Endothelial cell of umbilical vein (primary cell): ENCODE data around the gene RETREG3. TPM values are rescaled to one million over a fixed set of nuclear protein-coding genes. Genes with fewer than 3 reads are reported as not detected.

ENCODE experiments used
- BruUV-seq: library from RNA; stranded (reverse); fragments of 400-500 nt; replicated peaks from 2 replicates; lab custom pipeline; 2021; lab: Mats Ljungman, UMichigan
- CTCF ChIA-PET: fragments of 300-600, 350-600 bp; sonication (Branson Sonifier 250); formaldehyde crosslinking; loops from one replicate; lab custom pipeline; 2021; ENCODE audit warnings: antibody characterized with exemption, inconsistent platforms; lab: Charles Lee
- POLR2A ChIA-PET: fragments of 300-600, 350-600 bp; sonication (Branson Sonifier 250); formaldehyde crosslinking; loops from one replicate; lab custom pipeline; 2021; ENCODE audit warnings: antibody characterized with exemption, inconsistent platforms; lab: Charles Lee
- DNase-seq: peaks from one replicate; pipeline ENCODE4 v3.0.0-alpha.2; 2011; ENCODE audit warnings: low read depth, low spot score
- FAIRE-seq: peaks from 2 replicates; lab custom pipeline; 2011; peaks lifted over from hg19 to GRCh38; lab: Jason Lieb, UNC
- H2AFZ ChIP-seq: 2 replicates; pipeline ENCODE4 v1.6.0; 2012; ENCODE audit warnings: low read depth, low read length, control low read depth, inconsistent platforms
- H3K27ac ChIP-seq: 2 replicates; pipeline ENCODE4 v1.5.1; 2011; ENCODE audit warnings: low read depth, mild to moderate bottlenecking, control low read depth, low read length, moderate library complexity; ENCODE audit not compliant: insufficient read depth
- H3K27me3 ChIP-seq, 2 experiments: 2 replicates each; pipeline versions ENCODE4 v1.6.0 to v1.6.1; 2011; ENCODE audit warnings: low read length in 2 of 2, mixed read lengths in 1 of 2; ENCODE audit not compliant: control insufficient read depth in 2 of 2, insufficient read depth in 2 of 2
- H3K36me3 ChIP-seq, 2 experiments: 2 replicates in 1 of 2; 3 replicates in 1 of 2; pipeline ENCODE4 v1.5.1; 2011; ENCODE audit warnings: low read length in 2 of 2, mild to moderate bottlenecking in 1 of 2, moderate library complexity in 1 of 2; ENCODE audit not compliant: control insufficient read depth in 2 of 2, insufficient read depth in 2 of 2; ENCODE audit errors: extremely low read depth in 1 of 2
- H3K4me1 ChIP-seq: 3 replicates; pipeline ENCODE4 v1.5.1; 2011; ENCODE audit warnings: mild to moderate bottlenecking, low read length; ENCODE audit not compliant: control insufficient read depth, insufficient read depth; ENCODE audit errors: extremely low read depth
- H3K4me2 ChIP-seq: 2 replicates; pipeline ENCODE4 v1.6.1; 2011; ENCODE audit warnings: low read length, control low read depth, mixed read lengths; ENCODE audit not compliant: insufficient read depth
- H3K4me3 ChIP-seq, 3 experiments: fragments of 200-600 bp in 1 of 3; sonication (generic), shearing (Covaris generic) in 1 of 3; replicated peaks in 1 of 3; 2 replicates each; pipeline ENCODE4 v1.5.1; 2011 to 2016; ENCODE audit warnings: control low read depth in 3 of 3, low read length in 3 of 3, mild to moderate bottlenecking in 2 of 3, inconsistent platforms in 1 of 3, low read depth in 1 of 3, moderate library complexity in 1 of 3; ENCODE audit not compliant: insufficient read depth in 1 of 3
- H3K79me2 ChIP-seq: 2 replicates; pipeline ENCODE4 v1.6.0; 2012; ENCODE audit warnings: low read length, inconsistent platforms; ENCODE audit not compliant: control insufficient read depth, insufficient read depth
- H3K9ac ChIP-seq: replicated peaks from 2 replicates; pipeline ENCODE3; 2011; ENCODE audit warnings: low read length, control low read depth; ENCODE audit not compliant: insufficient read depth; ENCODE audit errors: extremely low read depth
- H3K9me1 ChIP-seq: replicated peaks from 3 replicates; pipeline ENCODE4 v1.6.0; 2011; ENCODE audit warnings: mild to moderate bottlenecking, low read length; ENCODE audit not compliant: control insufficient read depth, insufficient read depth; ENCODE audit errors: extremely low read depth
- H3K9me3 ChIP-seq: replicated peaks from 2 replicates; pipeline ENCODE4 v1.5.1; 2012; ENCODE audit warnings: low read length, inconsistent platforms; ENCODE audit not compliant: control insufficient read depth, insufficient read depth
- H4K20me1 ChIP-seq: replicated peaks from 2 replicates; pipeline ENCODE3; 2011; ENCODE audit warnings: mild to moderate bottlenecking, low read length; ENCODE audit not compliant: control insufficient read depth, insufficient read depth; ENCODE audit errors: extremely low read depth
- FOS ChIP-seq: IDR thresholded peaks from 2 replicates; pipeline ENCODE4 v1.6.1; 2011; ENCODE audit warnings: mild to moderate bottlenecking, low read length, moderate library complexity, borderline replicate concordance; ENCODE audit not compliant: insufficient read depth
- JUN ChIP-seq: IDR thresholded peaks from 2 replicates; pipeline ENCODE4 v1.6.1; 2011; ENCODE audit warnings: borderline replicate concordance, low read depth; ENCODE audit not compliant: insufficient read length, insufficient read depth
- MYC ChIP-seq: IDR thresholded peaks from one replicate; pipeline ENCODE4 v1.6.1; 2011; ENCODE audit warnings: mild to moderate bottlenecking, low read depth, low read length
- POLR2A ChIP-seq: IDR thresholded peaks from 2 replicates; pipeline ENCODE4 v1.6.1; 2012; ENCODE audit warnings: low read depth, mild to moderate bottlenecking, control low read depth, low read length
- POLR2AphosphoS5 ChIP-seq: IDR thresholded peaks from 2 replicates; pipeline ENCODE4 v1.6.1; 2012; ENCODE audit warnings: low read depth, mild to moderate bottlenecking, control low read depth, low read length, moderate library complexity; ENCODE audit not compliant: insufficient read depth
- dilution Hi-C: fragments of 300-500 bp; cut with MboI; formaldehyde crosslinking; loops from one replicate; pipeline ENCODE4 v1.15.0; 2019; ENCODE audit warnings: low sequenced_read_pairs; ENCODE audit not compliant: extremely low pct_ligation_motif_present
- intact Hi-C: fragments of 100-400 bp; cut with micrococcal nuclease; formaldehyde crosslinking; loops from one replicate; pipeline ENCODE4 v1.10.0; 2022
- polyA plus RNA-seq, 4 experiments: library from polyadenylated mRNA; depleted of rRNA in 3 of 4; stranded (reverse) in 3 of 4; unstranded in 1 of 4; fragments of >200 nt; gene quantifications; 2 replicates each; pipeline versions ENCODE4 v1.2.1 to v1.2.3, GENCODE V29; 2011 to 2012; ENCODE audit warnings: missing spikeins in 1 of 4
- total RNA-seq: library from RNA; stranded (reverse); gene quantifications from 2 replicates; pipeline ENCODE4 v1.2.3, GENCODE V29; 2021
- TF ChIP-seq, protein P1 (sequence below), 2 donors: IDR thresholded peaks; 1 replicate in 1 of 2; 2 replicates in 1 of 2; pipeline ENCODE4 v1.5.1; 2011; ENCODE audit warnings: low read length in 2 of 2, mild to moderate bottlenecking in 2 of 2, moderate library complexity in 2 of 2, control low read depth in 1 of 2, inconsistent platforms in 1 of 2, low read depth in 1 of 2; ENCODE audit not compliant: insufficient read depth in 1 of 2; ENCODE audit errors: extremely low read depth in 1 of 2

Gene RETREG3
- total and polyA plus RNA-seq, 2 donors (not counting 3 experiments of a cell fraction or from before 2014, with no cell fraction given): 36.2 to 53.4 TPM

DNA sequence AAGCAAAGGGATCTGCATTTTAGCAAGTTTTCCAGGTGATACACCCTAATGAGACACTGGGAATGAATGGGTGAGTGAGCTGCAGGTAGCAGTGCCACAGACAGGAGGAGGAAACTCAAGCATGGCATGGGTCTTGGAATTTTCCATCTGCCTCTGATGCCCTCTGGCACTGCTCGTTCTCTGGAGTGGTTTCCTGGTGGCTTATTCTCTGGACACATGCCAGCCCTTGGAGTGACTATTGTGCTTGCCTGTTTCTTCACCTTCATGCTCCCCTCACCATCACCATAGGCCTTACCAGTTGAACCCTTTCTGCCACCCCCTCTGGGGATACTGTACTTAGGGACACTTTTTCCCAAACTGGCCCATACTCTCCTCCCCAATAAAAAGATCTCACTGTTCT is 45.6 kb downstream of the RETREG3 start:
- no peaks in the 10 kb centered on the region for H3K9me1 ChIP-seq
- intact Hi-C loops (no loop called here), dilution Hi-C loops (no loop called here)
- peaks cover 30% of the 10 kb centered on the region for H3K79me2 ChIP-seq
- peak; percentile 44 for FAIRE-seq
- no peak for DNase-seq
- POLR2A ChIA-PET: no interaction called here
- no peak overlapping the region for H2AFZ ChIP-seq
- peaks cover 4 to 21% of the 10 kb centered on the region in 2 experiments for H3K36me3 ChIP-seq
- CTCF ChIA-PET: interaction anchor here (2.1 kb wide), 1 partner anchor 14 kb away, joined by 9 read pairs; the partner anchor contains the start of gene PSMC3IP
- H3K27ac ChIP-seq: no peak overlapping the region
- H4K20me1 ChIP-seq: no peaks in the 10 kb centered on the region
- no peak for TF ChIP-seq JUN
- BruUV-seq: no TSS peak
- H3K9ac ChIP-seq: no peak overlapping the region
- H3K4me2 ChIP-seq: peak overlapping the region; percentile 75
- no peaks in the 10 kb centered on the region for H3K9me3 ChIP-seq
- H3K4me3 ChIP-seq: no peak overlapping the region
- H3K4me1 ChIP-seq: peaks cover 27% of the 10 kb centered on the region
- no peaks in the 10 kb centered on the region for H3K27me3 ChIP-seq

DNA sequence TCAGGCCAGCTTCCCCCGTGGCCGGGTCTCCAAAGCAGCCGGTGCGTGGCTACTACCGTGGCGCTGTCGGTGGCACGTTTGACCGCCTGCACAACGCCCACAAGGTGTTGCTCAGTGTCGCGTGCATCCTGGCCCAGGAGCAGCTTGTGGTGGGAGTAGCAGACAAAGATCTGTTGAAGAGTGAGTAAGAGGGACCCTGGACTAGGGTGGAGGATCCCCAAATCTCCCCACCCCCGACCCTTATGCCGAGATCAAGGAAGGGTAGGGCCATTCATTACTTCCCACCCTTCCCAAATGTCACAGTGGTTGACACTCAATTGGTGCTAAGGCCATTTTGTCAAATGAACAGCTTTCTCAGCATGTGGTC is 46.0 kb downstream of the RETREG3 start:
- Histone ChIP-seq H3K9ac (no peak overlapping the region), H3K4me2 (peak overlapping the region; percentile 75), H3K27me3 (no peaks in the 10 kb centered on the region), H4K20me1 (no peaks in the 10 kb centered on the region), H3K79me2 (peaks cover 28% of the 10 kb centered on the region), H3K36me3 (peaks cover 4 to 21% of the 10 kb centered on the region in 2 experiments), H3K27ac (no peak overlapping the region), H3K4me1 (peaks cover 27% of the 10 kb centered on the region), H3K4me3 (peak overlapping the region in 1 of 3 experiments; percentile 79), H2AFZ (no peak overlapping the region), H3K9me3 (no peaks in the 10 kb centered on the region), H3K9me1 (no peaks in the 10 kb centered on the region)
- FAIRE-seq: no peak
- ChIA-PET CTCF (interaction anchor here (2.1 kb wide), 1 partner anchor 15 kb away, joined by 9 read pairs; the partner anchor contains the start of gene PSMC3IP), POLR2A (no interaction called here)
- no peak for TF ChIP-seq POLR2A
- no peak for TF ChIP-seq FOS
- TF ChIP-seq, protein P1, sequence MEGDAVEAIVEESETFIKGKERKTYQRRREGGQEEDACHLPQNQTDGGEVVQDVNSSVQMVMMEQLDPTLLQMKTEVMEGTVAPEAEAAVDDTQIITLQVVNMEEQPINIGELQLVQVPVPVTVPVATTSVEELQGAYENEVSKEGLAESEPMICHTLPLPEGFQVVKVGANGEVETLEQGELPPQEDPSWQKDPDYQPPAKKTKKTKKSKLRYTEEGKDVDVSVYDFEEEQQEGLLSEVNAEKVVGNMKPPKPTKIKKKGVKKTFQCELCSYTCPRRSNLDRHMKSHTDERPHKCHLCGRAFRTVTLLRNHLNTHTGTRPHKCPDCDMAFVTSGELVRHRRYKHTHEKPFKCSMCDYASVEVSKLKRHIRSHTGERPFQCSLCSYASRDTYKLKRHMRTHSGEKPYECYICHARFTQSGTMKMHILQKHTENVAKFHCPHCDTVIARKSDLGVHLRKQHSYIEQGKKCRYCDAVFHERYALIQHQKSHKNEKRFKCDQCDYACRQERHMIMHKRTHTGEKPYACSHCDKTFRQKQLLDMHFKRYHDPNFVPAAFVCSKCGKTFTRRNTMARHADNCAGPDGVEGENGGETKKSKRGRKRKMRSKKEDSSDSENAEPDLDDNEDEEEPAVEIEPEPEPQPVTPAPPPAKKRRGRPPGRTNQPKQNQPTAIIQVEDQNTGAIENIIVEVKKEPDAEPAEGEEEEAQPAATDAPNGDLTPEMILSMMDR (IDR thresholded peaks at IDR 0.05; ENCODE audit: extremely low read depth in 1 of 2, insufficient read depth in 1 of 2, low read depth in 1 of 2, low read length in 2 of 2): no peak
- no peak for TF ChIP-seq MYC
- no peak for TF ChIP-seq POLR2AphosphoS5
- intact Hi-C loops: no loop called here
- no peak for DNase-seq
- dilution Hi-C loops: no loop called here
- no TSS peak for BruUV-seq
